ENCODE data around the gene CSRP2.

The CSRP2 gene

DNA sequence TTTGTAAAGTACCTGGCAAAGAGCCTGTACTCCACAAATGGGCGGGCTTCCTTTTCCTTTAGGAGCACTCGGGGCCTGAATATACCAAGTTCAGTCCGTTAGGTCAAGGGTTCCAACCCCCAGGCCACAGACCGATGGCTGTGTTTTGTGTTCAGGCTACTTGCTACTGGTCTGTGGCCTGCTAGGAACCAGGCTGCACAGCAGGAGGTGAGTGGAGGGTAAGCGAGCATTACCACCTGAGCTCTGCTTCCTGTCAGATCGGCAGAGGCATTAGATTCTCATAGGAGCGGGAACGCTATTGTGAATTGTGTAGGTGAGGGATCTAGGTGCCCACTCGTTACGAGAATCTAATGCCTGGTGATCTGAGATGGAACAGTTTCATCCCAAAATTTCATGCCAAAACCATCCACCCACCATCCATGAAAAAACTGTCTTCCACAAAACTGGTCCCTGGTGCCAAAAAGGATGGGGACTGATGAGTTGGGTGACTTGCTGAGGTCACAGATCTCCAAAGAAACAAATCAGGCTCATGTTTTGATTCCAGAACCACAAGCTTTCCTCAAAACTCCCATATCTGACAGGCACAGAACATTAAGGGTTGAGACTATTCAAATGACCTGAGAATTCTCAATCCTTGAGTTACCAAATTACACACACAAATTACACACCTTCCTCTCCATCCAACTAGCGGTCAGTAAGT lies 4.2 kb downstream of the CSRP2 start:
- no peak for TF ChIP-seq POLR2AphosphoS5 (IDR thresholded peaks at IDR 0.05; ENCODE audit: low read depth, low read length)
- no peak for FAIRE-seq
- no peak for DNase-seq (ENCODE audit: insufficient read length)

DNA sequence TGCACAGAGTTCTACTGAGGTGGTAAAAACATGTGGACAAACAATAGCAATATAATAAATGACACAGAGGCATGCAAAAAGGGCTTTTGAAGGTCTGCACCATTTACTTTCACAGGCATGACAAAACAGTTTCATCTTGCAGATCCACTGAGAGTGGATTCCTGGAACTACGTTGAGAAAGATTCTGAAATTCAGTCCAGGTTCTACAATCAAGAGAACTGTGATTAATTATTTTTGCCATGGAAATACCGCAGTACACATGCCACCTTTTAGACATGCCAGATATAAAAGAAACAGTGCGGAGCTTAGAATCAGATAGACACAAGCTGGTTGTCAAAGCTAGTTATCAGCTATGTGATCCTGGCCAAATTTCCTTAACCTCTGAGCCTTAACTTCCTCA lies 4.8 kb downstream of the CSRP2 start:
- FAIRE-seq: no peak

DNA sequence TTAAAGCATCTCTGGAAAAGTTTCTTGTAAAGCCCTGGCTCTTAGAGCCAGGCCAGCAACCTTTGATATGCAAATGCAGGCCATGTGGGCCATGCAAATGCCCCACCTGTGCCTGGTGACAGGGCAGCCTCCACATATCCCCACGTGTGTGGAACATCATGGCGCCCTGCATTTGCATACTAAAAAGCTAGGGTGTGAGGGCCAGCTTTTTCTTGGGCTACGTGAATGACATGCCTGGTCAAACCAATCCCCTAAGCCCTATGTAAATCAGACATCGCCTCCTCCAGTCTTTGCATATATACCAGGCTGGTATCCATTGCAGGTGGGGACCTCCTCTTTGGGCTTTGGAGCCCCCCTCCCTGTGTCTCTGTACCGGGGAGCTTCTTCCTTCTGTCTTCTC lies 6.4 kb downstream of the CSRP2 start:
- TF ChIP-seq POLR2A (IDR thresholded peaks at IDR 0.05; ENCODE audit: low read depth, low read length): no peak
- TF ChIP-seq TAF1 (IDR thresholded peaks at IDR 0.05; ENCODE audit: borderline replicate concordance, low read depth, low read length): no peak
- TF ChIP-seq POLR2AphosphoS5 (IDR thresholded peaks at IDR 0.05; ENCODE audit: low read depth, low read length): no peak
- FAIRE-seq (no peak), DNase-seq (ENCODE audit: insufficient read length) (no peak)

More for the DNA sequence above, 4.8 kb downstream of the CSRP2 start:
- TF ChIP-seq POLR2A (IDR thresholded peaks at IDR 0.05; ENCODE audit: low read depth, low read length) (no peak), TAF1 (IDR thresholded peaks at IDR 0.05; ENCODE audit: borderline replicate concordance, low read depth, low read length) (no peak), POLR2AphosphoS5 (IDR thresholded peaks at IDR 0.05; ENCODE audit: low read depth, low read length) (no peak)
- DNase-seq (ENCODE audit: insufficient read length): no peak

DNA sequence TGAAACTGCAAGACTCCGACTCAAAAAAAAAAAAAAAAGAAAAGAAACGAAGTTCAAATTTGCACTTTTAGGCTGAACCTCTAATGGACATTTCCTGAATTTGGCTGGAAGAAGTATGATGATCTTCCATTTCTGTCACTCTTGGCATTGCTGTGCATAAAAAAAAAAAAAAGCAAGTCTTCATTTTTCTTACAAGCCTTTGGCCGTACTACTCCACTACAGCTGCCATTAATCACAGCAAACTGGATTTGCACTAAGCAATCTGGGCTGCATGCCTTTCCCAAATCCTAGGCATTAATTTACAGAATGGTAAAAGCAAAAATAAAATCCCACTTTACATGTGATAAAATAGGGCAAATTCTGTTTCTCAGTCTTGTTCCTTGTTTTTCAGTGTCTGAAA lies 7.1 kb downstream of the CSRP2 start:
- TF ChIP-seq POLR2A (IDR thresholded peaks at IDR 0.05; ENCODE audit: low read depth, low read length) (no peak), TAF1 (IDR thresholded peaks at IDR 0.05; ENCODE audit: borderline replicate concordance, low read depth, low read length) (no peak), POLR2AphosphoS5 (IDR thresholded peaks at IDR 0.05; ENCODE audit: low read depth, low read length) (no peak)
- FAIRE-seq: no peak
- no peak for DNase-seq (ENCODE audit: insufficient read length)

DNA sequence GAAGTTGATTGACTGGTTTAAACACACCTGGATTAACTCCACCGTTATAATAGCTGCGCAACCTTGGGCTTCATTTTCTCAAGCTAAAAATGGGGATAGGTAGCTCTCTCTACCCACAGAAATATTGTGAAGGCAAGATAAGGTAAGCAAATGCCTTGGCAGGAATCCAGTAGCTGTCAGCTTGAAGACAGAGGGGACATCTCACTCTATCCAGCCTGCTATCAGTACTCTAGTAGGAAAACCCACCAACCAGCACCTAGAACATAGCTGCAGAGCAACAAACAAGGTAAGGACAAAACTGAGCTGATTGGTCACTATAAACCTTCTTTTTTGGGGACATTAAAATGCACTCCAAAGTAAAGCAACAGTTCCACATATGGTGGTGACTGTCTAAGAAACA lies 7.7 kb downstream of the CSRP2 start:
- FAIRE-seq: no peak
- no peak for DNase-seq (ENCODE audit: insufficient read length)
- TF ChIP-seq POLR2AphosphoS5 (IDR thresholded peaks at IDR 0.05; ENCODE audit: low read depth, low read length) (no peak), TAF1 (IDR thresholded peaks at IDR 0.05; ENCODE audit: borderline replicate concordance, low read depth, low read length) (no peak), POLR2A (IDR thresholded peaks at IDR 0.05; ENCODE audit: low read depth, low read length) (no peak)

DNA sequence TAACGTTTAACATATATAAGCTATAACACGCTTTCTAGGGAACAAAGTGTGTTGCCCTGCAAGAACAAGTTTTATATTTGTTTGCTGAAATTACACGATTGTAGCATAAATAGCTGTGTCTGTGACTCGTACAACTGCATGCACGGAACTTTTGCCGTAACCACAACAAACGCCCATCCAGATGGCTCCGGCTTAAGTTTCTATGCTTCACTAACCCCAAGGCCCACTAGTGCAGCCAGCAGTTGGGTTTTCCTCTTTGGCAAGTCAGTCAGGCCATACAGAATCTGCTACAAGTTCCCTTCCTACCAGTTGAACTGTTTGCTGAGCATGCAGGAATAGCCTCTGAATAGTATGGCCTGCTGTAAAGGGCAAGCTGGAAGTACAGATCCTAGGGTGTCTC lies 12.1 kb downstream of the CSRP2 start:
- no peak for TF ChIP-seq POLR2AphosphoS5 (IDR thresholded peaks at IDR 0.05; ENCODE audit: low read depth, low read length)
- peak; percentile 33 for FAIRE-seq

DNA sequence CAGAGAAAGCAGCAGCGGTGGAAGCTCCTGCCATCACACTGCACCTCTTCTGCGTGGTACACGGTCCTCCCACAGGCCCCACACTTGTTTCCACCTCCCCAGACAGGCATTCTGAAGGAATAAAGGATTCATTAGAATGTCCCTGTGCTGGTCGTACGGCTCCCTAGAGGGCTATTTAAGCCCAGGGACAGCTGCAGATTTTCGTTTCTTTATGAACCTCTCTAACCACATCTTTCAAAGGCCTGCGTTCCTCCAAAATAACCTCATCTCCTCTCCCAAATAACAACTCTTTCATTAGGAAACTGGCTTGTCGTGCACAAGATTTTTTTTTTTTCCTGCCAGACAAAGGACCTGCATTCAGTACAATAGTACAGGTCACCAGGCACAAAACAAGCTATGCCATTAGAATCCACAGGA lies 12.7 kb downstream of the CSRP2 start:
- DNase-seq (ENCODE audit: insufficient read length): no peak
- no peak for FAIRE-seq
- TF ChIP-seq POLR2A (IDR thresholded peaks at IDR 0.05; ENCODE audit: low read depth, low read length) (no peak), POLR2AphosphoS5 (IDR thresholded peaks at IDR 0.05; ENCODE audit: low read depth, low read length) (no peak), TAF1 (IDR thresholded peaks at IDR 0.05; ENCODE audit: borderline replicate concordance, low read depth, low read length) (no peak)

More for the DNA sequence above, 12.1 kb downstream of the CSRP2 start:
- no peak for DNase-seq (ENCODE audit: insufficient read length)

DNA sequence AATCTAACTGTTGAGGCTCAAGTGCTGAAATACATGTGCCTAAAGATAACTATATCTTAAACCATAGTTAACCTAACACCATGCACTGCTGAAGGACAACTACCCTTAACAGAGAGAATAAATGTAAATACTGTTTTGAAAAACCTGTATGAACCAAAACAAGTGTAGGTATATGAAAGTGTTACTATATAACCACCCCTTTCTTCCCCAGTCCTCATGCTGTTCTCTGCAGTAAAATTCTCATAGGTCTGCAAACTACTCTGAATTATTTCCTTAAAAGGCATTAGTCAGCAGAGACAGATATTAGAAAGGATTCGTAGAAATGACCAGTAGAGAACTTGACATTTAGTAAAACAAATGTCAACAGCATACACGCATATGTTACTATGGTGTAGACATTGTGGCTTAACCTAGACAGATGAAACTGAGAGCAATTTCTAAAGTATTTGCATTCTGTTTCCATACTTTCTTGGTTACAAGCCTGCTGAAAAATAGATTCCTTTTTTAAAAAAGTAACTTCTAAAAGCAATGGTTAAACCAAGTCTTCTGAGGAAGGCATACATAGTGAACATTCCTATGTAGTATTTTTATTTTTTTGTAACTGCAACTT lies 13.9 kb downstream of the CSRP2 start:
- TF ChIP-seq POLR2A (IDR thresholded peaks at IDR 0.05; ENCODE audit: low read depth, low read length) (no peak), TAF1 (IDR thresholded peaks at IDR 0.05; ENCODE audit: borderline replicate concordance, low read depth, low read length) (no peak), POLR2AphosphoS5 (IDR thresholded peaks at IDR 0.05; ENCODE audit: low read depth, low read length) (no peak)
- no peak for DNase-seq (ENCODE audit: insufficient read length)
- FAIRE-seq: peak; percentile 83

DNA sequence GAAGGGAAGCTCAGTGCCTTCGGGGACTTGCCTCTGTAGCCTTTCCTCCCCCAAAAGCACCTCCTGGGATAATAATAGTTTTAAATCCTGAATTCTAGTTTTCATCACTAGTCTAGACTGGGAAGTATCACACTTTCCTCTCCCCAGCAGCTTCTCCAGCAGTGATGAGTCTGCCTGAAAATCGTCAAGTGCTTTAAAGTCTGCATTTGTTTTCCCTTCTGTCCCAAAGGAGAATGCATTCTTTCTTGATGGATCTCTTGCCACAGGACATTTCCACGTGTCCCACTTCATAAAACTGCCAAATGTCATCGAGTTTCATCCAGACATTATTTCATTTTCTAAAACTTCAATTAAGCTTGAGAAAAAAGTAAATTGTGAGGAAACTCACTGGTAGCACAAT lies 15.0 kb downstream of the CSRP2 start:
- TF ChIP-seq POLR2A (IDR thresholded peaks at IDR 0.05; ENCODE audit: low read depth, low read length): no peak
- no peak for TF ChIP-seq TAF1 (IDR thresholded peaks at IDR 0.05; ENCODE audit: borderline replicate concordance, low read depth, low read length)
- no peak for TF ChIP-seq POLR2AphosphoS5 (IDR thresholded peaks at IDR 0.05; ENCODE audit: low read depth, low read length)
- no peak for FAIRE-seq

DNA sequence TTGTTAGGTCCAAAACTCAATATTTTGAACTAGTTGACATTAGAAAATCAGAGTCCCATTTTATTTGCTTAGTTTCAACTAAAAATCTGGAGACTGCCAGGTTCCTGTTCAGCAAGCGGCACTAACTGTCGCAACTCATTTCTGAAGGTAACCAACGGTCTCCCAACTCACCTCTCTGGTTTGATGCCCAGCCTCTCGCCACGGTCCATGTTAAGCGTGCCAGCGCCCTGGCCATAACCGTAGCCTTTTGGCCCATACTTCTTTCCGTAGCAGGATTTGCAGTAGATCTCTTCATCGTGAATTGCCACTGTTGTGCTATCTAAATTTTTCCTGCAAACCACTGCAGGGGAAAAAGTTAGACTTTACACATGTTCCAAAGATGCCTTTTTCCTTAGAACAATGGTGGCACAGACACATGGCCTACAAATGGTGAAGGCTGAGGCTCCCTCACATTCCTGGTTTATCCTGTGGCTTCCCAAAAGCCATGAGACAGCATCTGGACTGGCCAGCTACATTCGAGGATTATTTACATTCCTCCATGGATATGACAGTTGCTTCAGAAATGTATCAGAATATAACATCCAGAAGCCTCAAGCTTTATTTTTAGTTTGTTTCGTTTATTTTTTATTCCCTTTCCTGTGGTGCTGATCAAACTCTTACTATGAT lies 15.7 kb downstream of the CSRP2 start:
- no peak for FAIRE-seq
- DNase-seq (ENCODE audit: insufficient read length): no peak
- TF ChIP-seq TAF1 (IDR thresholded peaks at IDR 0.05; ENCODE audit: borderline replicate concordance, low read depth, low read length) (no peak), POLR2A (IDR thresholded peaks at IDR 0.05; ENCODE audit: low read depth, low read length) (no peak), POLR2AphosphoS5 (IDR thresholded peaks at IDR 0.05; ENCODE audit: low read depth, low read length) (no peak)

More for the DNA sequence above, 15.0 kb downstream of the CSRP2 start:
- DNase-seq (ENCODE audit: insufficient read length): no peak

DNA sequence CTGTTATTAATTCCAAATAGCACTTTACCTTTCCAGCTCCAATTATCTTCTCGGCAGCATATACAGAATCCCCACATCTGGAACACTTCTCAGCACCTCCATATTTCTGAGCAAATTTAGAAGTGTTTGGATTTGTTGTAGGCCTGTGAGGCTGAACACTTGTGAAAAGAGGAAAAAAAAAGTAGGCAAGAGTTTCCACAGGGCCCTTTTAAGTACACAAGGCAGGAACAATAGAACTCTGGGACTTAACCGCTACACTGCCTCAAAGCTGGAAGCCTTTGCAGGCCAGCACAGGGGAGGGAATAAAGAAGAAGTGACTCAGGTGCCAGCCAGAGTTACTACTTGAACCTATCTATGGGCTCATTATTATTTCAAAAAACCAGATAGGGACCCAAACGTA lies 18.6 kb downstream of the CSRP2 start:
- TF ChIP-seq TAF1 (IDR thresholded peaks at IDR 0.05; ENCODE audit: borderline replicate concordance, low read depth, low read length) (no peak), POLR2A (IDR thresholded peaks at IDR 0.05; ENCODE audit: low read depth, low read length) (no peak), POLR2AphosphoS5 (IDR thresholded peaks at IDR 0.05; ENCODE audit: low read depth, low read length) (no peak)
- FAIRE-seq (no peak), DNase-seq (ENCODE audit: insufficient read length) (no peak)

DNA sequence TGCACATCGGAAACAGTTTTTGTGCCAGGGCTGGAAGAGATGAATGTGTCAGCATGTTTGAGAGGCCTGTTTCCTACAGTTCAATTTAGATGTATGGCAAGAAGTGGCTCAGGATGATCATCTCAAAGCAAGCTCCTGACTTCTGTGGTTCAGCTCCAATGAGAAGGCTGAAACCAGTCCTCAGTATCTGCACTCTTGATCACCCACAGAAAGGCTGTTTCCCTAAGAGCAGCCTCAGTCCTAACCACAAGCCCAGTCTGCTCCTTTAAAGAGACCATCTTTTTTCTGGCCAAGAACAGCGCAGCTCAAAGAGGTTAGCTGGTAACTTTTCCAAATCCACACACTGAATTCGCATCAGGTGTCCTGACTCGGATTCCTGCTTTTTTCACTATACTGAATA lies 19.2 kb downstream of the CSRP2 start:
- DNase-seq (ENCODE audit: insufficient read length) (no peak), FAIRE-seq (no peak)
- TF ChIP-seq TAF1 (IDR thresholded peaks at IDR 0.05; ENCODE audit: borderline replicate concordance, low read depth, low read length) (no peak), POLR2A (IDR thresholded peaks at IDR 0.05; ENCODE audit: low read depth, low read length) (no peak), POLR2AphosphoS5 (IDR thresholded peaks at IDR 0.05; ENCODE audit: low read depth, low read length) (no peak)

All from GM12892 (cell line).